ENCODE data around the gene UROS. TPM values are rescaled to one million over a fixed set of nuclear protein-coding genes. Genes with fewer than 3 reads are reported as not detected.

Gene UROS
- polyA plus RNA-seq, 1 of the 3 experiments (the other 2 are of a cell fraction) = 49.2 TPM

DNA sequence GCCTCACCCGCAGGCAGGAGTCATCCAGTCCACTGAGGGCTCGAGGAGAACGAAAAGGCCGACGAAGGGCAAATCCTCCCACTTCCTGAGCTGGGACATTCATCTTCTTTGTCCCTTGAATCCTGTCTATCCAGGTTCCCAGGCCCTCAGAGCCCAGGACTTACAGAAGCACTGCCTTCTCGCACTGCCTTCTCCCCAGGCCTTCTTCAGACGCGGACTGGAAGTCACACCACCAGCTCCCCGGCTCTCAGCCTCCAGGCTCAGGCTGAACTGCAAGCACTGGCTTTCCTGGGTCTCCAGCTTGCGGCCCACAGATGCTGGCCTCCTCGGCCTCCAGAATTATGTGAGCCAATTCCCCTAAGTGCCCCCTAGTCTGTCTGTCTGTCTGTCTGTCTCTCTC is 41.0 kb downstream of the UROS start:
- H2AFZ ChIP-seq (ENCODE audit: low read depth) = no peak overlapping the region
- H3K9me2 ChIP-seq = no peaks in the 10 kb centered on the region
- H3K36me3 ChIP-seq (replicated peaks in 1 of 2; ENCODE audit: control insufficient read depth in 1 of 2, insufficient read depth in 2 of 2, low read length in 1 of 2) = no peaks in the 10 kb centered on the region
- H3K27ac ChIP-seq (ENCODE audit: low read depth in 2 of 2, low read length in 1 of 2) = no peak overlapping the region
- H3K4me2 ChIP-seq = no peak overlapping the region
- no peak for DNase-seq
- H3K9me3 ChIP-seq = no peaks in the 10 kb centered on the region
- H3F3A ChIP-seq (replicated peaks; ENCODE audit: insufficient read depth) = no peaks in the 10 kb centered on the region
- POLR2A ChIA-PET = no interaction called here
- no peak overlapping the region for H3K4me3 ChIP-seq (ENCODE audit: low read depth in 2 of 2, low read length in 1 of 2)
- H3K79me2 ChIP-seq (ENCODE audit: insufficient read depth) = no peaks in the 10 kb centered on the region
- no peaks in the 10 kb centered on the region for H3K27me3 ChIP-seq (ENCODE audit: insufficient read depth)
- H3K9ac ChIP-seq = no peak overlapping the region
- no peaks in the 10 kb centered on the region for H4K20me1 ChIP-seq (ENCODE audit: insufficient read depth)
- CTCF ChIA-PET = no interaction called here
- no peaks in the 10 kb centered on the region for H3K4me1 ChIP-seq (ENCODE audit: control insufficient read depth in 1 of 2, insufficient read depth in 2 of 2, low read depth in 1 of 2, low read length in 1 of 2)
- no peak for TF ChIP-seq RCOR1 (IDR thresholded peaks at IDR 0.05; ENCODE audit: low read length)
- TF ChIP-seq NFIC (IDR thresholded peaks at IDR 0.05; ENCODE audit: borderline replicate concordance) = no peak
- TF ChIP-seq TAF1 (IDR thresholded peaks at IDR 0.05; ENCODE audit: borderline replicate concordance, low read depth, low read length) = no peak
- TF ChIP-seq ELF1 (IDR thresholded peaks at IDR 0.05) = no peak
- TF ChIP-seq, protein P1, sequence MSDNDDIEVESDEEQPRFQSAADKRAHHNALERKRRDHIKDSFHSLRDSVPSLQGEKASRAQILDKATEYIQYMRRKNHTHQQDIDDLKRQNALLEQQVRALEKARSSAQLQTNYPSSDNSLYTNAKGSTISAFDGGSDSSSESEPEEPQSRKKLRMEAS (IDR thresholded peaks at IDR 0.05; ENCODE audit: low read depth) = no peak
- no peak for TF ChIP-seq TEAD4 (IDR thresholded peaks at IDR 0.05; ENCODE audit: borderline replicate concordance, insufficient read depth)
- TF ChIP-seq GATA2 (CRISPR knock-in tag; IDR thresholded peaks at IDR 0.05) = no peak
- TF ChIP-seq, protein P2, sequence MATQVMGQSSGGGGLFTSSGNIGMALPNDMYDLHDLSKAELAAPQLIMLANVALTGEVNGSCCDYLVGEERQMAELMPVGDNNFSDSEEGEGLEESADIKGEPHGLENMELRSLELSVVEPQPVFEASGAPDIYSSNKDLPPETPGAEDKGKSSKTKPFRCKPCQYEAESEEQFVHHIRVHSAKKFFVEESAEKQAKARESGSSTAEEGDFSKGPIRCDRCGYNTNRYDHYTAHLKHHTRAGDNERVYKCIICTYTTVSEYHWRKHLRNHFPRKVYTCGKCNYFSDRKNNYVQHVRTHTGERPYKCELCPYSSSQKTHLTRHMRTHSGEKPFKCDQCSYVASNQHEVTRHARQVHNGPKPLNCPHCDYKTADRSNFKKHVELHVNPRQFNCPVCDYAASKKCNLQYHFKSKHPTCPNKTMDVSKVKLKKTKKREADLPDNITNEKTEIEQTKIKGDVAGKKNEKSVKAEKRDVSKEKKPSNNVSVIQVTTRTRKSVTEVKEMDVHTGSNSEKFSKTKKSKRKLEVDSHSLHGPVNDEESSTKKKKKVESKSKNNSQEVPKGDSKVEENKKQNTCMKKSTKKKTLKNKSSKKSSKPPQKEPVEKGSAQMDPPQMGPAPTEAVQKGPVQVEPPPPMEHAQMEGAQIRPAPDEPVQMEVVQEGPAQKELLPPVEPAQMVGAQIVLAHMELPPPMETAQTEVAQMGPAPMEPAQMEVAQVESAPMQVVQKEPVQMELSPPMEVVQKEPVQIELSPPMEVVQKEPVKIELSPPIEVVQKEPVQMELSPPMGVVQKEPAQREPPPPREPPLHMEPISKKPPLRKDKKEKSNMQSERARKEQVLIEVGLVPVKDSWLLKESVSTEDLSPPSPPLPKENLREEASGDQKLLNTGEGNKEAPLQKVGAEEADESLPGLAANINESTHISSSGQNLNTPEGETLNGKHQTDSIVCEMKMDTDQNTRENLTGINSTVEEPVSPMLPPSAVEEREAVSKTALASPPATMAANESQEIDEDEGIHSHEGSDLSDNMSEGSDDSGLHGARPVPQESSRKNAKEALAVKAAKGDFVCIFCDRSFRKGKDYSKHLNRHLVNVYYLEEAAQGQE (IDR thresholded peaks at IDR 0.05; ENCODE audit: low read depth, low read length) = no peak
- no peak for TF ChIP-seq SMC3 (IDR thresholded peaks at IDR 0.05; ENCODE audit: low read depth, low read length)
- no peak for TF ChIP-seq RXRA (IDR thresholded peaks at IDR 0.05; ENCODE audit: borderline replicate concordance, low read depth)
- TF ChIP-seq, protein P3, sequence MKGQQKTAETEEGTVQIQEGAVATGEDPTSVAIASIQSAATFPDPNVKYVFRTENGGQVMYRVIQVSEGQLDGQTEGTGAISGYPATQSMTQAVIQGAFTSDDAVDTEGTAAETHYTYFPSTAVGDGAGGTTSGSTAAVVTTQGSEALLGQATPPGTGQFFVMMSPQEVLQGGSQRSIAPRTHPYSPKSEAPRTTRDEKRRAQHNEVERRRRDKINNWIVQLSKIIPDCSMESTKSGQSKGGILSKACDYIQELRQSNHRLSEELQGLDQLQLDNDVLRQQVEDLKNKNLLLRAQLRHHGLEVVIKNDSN (IDR thresholded peaks at IDR 0.05; ENCODE audit: borderline replicate concordance, low read depth) = no peak
- 90% methylated on average over 8 of the region's 11 CpGs for WGBS (ENCODE audit: low lambda C conversion rate)

DNA sequence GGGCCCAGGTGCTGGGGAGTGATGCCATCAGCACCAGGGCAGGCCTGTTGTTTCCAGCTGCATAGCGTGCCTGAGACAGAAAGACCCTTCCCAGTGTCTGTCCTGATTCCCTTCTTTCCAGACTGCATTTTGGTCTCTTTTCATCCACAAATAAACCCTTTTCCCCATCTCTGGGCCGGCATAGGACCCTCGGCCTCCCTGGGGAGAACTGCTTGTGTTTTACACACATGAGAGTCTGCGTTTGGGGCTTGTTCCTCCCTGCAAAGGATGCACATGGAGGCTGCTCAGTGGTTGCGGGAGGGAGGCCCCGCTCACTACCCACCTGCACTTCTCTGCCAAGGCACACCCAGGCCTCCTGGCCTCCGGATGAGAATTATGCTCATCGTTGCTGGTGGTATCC is 41.7 kb downstream of the UROS start:
- 82% methylated on average over 8 of the region's 8 CpGs for WGBS (ENCODE audit: low lambda C conversion rate)
- Histone ChIP-seq H3K79me2 (ENCODE audit: insufficient read depth) (no peaks in the 10 kb centered on the region), H3K9me2 (no peaks in the 10 kb centered on the region), H3K9ac (no peak overlapping the region), H4K20me1 (ENCODE audit: insufficient read depth) (no peaks in the 10 kb centered on the region), H3K4me2 (no peak overlapping the region), H3K27me3 (ENCODE audit: insufficient read depth) (no peaks in the 10 kb centered on the region), H3K36me3 (replicated peaks in 1 of 2; ENCODE audit: control insufficient read depth in 1 of 2, insufficient read depth in 2 of 2, low read length in 1 of 2) (no peaks in the 10 kb centered on the region), H3K27ac (ENCODE audit: low read depth in 2 of 2, low read length in 1 of 2) (no peak overlapping the region), H3F3A (replicated peaks; ENCODE audit: insufficient read depth) (no peaks in the 10 kb centered on the region), H3K9me3 (no peaks in the 10 kb centered on the region), H3K4me3 (ENCODE audit: low read depth in 2 of 2, low read length in 1 of 2) (no peak overlapping the region), H2AFZ (ENCODE audit: low read depth) (no peak overlapping the region), H3K4me1 (ENCODE audit: control insufficient read depth in 1 of 2, insufficient read depth in 2 of 2, low read depth in 1 of 2, low read length in 1 of 2) (no peaks in the 10 kb centered on the region)
- DNase-seq = no peak
- TF ChIP-seq, protein P4, sequence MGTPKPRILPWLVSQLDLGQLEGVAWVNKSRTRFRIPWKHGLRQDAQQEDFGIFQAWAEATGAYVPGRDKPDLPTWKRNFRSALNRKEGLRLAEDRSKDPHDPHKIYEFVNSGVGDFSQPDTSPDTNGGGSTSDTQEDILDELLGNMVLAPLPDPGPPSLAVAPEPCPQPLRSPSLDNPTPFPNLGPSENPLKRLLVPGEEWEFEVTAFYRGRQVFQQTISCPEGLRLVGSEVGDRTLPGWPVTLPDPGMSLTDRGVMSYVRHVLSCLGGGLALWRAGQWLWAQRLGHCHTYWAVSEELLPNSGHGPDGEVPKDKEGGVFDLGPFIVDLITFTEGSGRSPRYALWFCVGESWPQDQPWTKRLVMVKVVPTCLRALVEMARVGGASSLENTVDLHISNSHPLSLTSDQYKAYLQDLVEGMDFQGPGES (IDR thresholded peaks at IDR 0.05; ENCODE audit: low read depth, low read length) = no peak
- no peak for TF ChIP-seq RAD21 (IDR thresholded peaks at IDR 0.05; ENCODE audit: low read length)
- TF ChIP-seq, protein P2 (IDR thresholded peaks at IDR 0.05; ENCODE audit: low read depth, low read length) = no peak
- CTCF ChIA-PET = interaction anchor here (1.4 kb wide), 1 partner anchor 11 kb away, joined by 5 read pairs; no protein-coding TSS in a partner anchor
- POLR2A ChIA-PET = no interaction called here
